Loucy (cell line): ENCODE results near the gene LAMC3.

ENCODE experiments used
- H2AFZ ChIP-seq: fragments of 200-600 bp; sonication (generic); 2 replicates; pipeline ENCODE4 v1.6.0; 2016; ENCODE audit warnings: antibody characterized with exemption, mild to moderate bottlenecking, low read length, moderate library complexity
- H3F3A ChIP-seq: fragments of 200-600 bp; 2 replicates; pipeline ENCODE4 v1.6.0; 2016; ENCODE audit warnings: antibody characterized with exemption, low read depth, mild to moderate bottlenecking
- H3K27me3 ChIP-seq: fragments of 200-600 bp; sonication (generic); 2 replicates; pipeline ENCODE4 v1.6.1; 2014; ENCODE audit warnings: low read length, mild to moderate bottlenecking; ENCODE audit not compliant: insufficient read depth, poor library complexity, severe bottlenecking
- H3K36me3 ChIP-seq: fragments of 200-600 bp; sonication (generic); 2 replicates; pipeline ENCODE4 v1.6.1; 2016; ENCODE audit warnings: low read length; ENCODE audit not compliant: insufficient read depth
- H3K4me1 ChIP-seq: fragments of 200-600 bp; sonication (generic); 2 replicates; pipeline ENCODE4 v1.5.1; 2014; ENCODE audit warnings: low read length, mild to moderate bottlenecking; ENCODE audit not compliant: insufficient read depth, poor library complexity, severe bottlenecking
- H3K4me2 ChIP-seq: fragments of 200-600 bp; sonication (generic); 2 replicates; pipeline ENCODE4 v1.6.0; 2014; ENCODE audit warnings: antibody characterized with exemption, low read length, low read depth, mild to moderate bottlenecking; ENCODE audit not compliant: poor library complexity, severe bottlenecking
- H3K4me3 ChIP-seq: fragments of 200-600 bp; sonication (generic); 2 replicates; pipeline ENCODE4 v1.5.1; 2014; ENCODE audit warnings: low read length, mild to moderate bottlenecking, mixed read lengths; ENCODE audit not compliant: poor library complexity, severe bottlenecking
- H3K79me2 ChIP-seq: fragments of 200-600 bp; sonication (generic); 2 replicates; pipeline ENCODE4 v1.6.1; 2014; ENCODE audit warnings: low read length; ENCODE audit not compliant: insufficient read depth
- H3K9ac ChIP-seq: fragments of 200-600 bp; sonication (generic); 2 replicates; pipeline ENCODE4 v1.6.0; 2014; ENCODE audit warnings: mild to moderate bottlenecking, low read depth, low read length, moderate library complexity; ENCODE audit not compliant: poor library complexity, severe bottlenecking
- H3K9me2 ChIP-seq: fragments of 200-600 bp; sonication (generic); replicated peaks from 2 replicates; pipeline ENCODE4 v1.6.1; 2016; ENCODE audit warnings: low read depth, low read length, mixed read lengths
- H3K9me3 ChIP-seq: fragments of 200-600 bp; sonication (generic); 2 replicates; pipeline ENCODE4 v1.6.1; 2014; ENCODE audit warnings: mild to moderate bottlenecking, antibody characterized with exemption, low read length, low read depth; ENCODE audit not compliant: insufficient read depth
- H4K20me1 ChIP-seq: fragments of 200-600 bp; sonication (generic); 2 replicates; pipeline ENCODE4 v1.6.0; 2014; ENCODE audit warnings: antibody characterized with exemption, low read length, mild to moderate bottlenecking; ENCODE audit not compliant: insufficient read depth, poor library complexity, severe bottlenecking
- CTCF ChIP-seq: fragments of 200-600 bp; sonication (generic); conservative IDR thresholded peaks from 2 replicates; pipeline ENCODE4 v1.5.1; 2014; ENCODE audit warnings: mild to moderate bottlenecking, antibody characterized with exemption, low read length
- EZH2phosphoT487 ChIP-seq: fragments of 200-600 bp; IDR thresholded peaks from 2 replicates; pipeline ENCODE4 v1.6.1; 2018; ENCODE audit warnings: antibody characterized with exemption, mild to moderate bottlenecking, moderate library complexity, borderline replicate concordance

The LAMC3 gene

GRCh38 chr9:131105952-131106351 is 97.0 kb downstream of the LAMC3 start:
- Histone ChIP-seq H3K4me1 (no peaks in the 10 kb centered on the region), H4K20me1 (no peaks in the 10 kb centered on the region), H3K4me2 (no peak overlapping the region), H3K36me3 (no peaks in the 10 kb centered on the region), H3K9me3 (no peaks in the 10 kb centered on the region), H2AFZ (no peak overlapping the region), H3K79me2 (no peaks in the 10 kb centered on the region), H3F3A (no peaks in the 10 kb centered on the region), H3K27me3 (no peaks in the 10 kb centered on the region), H3K4me3 (no peak overlapping the region), H3K9ac (no peak overlapping the region), H3K9me2 (no peaks in the 10 kb centered on the region)
- no peak for TF ChIP-seq CTCF
- TF ChIP-seq EZH2phosphoT487, result no peak

GRCh38 chr9:131107760-131108159 is 98.8 kb downstream of the LAMC3 start:
- Histone ChIP-seq H3F3A (no peaks in the 10 kb centered on the region), H3K36me3 (no peaks in the 10 kb centered on the region), H3K4me1 (peaks cover 4% of the 10 kb centered on the region), H3K27me3 (no peaks in the 10 kb centered on the region), H3K9me3 (no peaks in the 10 kb centered on the region), H3K4me3 (no peak overlapping the region), H2AFZ (no peak overlapping the region), H3K79me2 (no peaks in the 10 kb centered on the region), H4K20me1 (no peaks in the 10 kb centered on the region), H3K9ac (no peak overlapping the region), H3K9me2 (no peaks in the 10 kb centered on the region), H3K4me2 (no peak overlapping the region)
- TF ChIP-seq CTCF, result no peak
- no peak for TF ChIP-seq EZH2phosphoT487

- Histone ChIP-seq H3K9me3 (no peaks in the 10 kb centered on the region), H3K36me3 (no peaks in the 10 kb centered on the region), H3K4me1 (peaks cover 4% of the 10 kb centered on the region), H3K4me3 (no peak overlapping the region), H3F3A (no peaks in the 10 kb centered on the region), H3K79me2 (no peaks in the 10 kb centered on the region), H3K27me3 (no peaks in the 10 kb centered on the region), H3K9me2 (no peaks in the 10 kb centered on the region), H2AFZ (no peak overlapping the region), H4K20me1 (no peaks in the 10 kb centered on the region), H3K4me2 (no peak overlapping the region), H3K9ac (no peak overlapping the region)
- TF ChIP-seq CTCF, result no peak
- TF ChIP-seq EZH2phosphoT487, result no peak
Observed at GRCh38 chr9:131111186-131111853, 102.3 kb downstream of the LAMC3 start.
